Measurements from ENCODE around the gene GPRC5B.

Gene GPRC5B

DNA sequence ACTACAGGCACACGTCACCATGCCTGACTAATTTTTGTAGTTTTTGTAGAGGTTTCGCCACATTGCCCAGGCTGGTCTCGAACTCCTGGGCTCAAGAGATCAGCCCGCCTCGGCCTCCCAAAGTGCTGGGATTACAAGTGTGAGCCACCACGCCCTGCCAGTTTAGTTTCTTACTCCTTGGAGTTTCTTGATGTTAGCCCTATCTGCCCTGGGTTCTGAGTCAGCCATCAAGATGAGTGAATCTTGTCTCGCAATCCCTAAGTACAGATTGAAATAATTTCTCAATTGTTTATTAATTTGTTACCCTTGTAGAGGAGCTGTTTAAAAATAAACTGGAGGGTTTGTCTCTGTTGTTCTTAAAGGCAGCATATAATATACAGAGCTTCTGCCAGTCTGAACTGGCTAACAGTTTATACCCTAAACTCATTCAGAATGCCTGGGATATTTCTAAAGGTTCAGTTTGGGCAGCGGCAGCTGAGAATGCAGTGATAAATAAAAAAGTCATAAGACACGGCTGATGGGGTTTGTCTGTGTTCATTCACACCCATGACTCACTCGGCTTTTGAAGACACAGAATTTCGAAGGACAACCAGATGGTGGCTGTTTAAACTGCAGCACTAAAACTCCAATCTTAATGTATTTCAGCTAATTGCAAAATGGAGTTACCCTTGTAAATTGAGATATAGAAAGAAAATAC lies 39.6 kb downstream of the GPRC5B start:
- DNase-seq (ENCODE audit: low spot score): peak; percentile 81

GRCh38 chr16:19843371-19843770 lies 41.3 kb downstream of the GPRC5B start:
- DNase-seq (ENCODE audit: low spot score): no peak

- no peak for DNase-seq (ENCODE audit: low spot score)
These were observed 42.1 kb downstream of the GPRC5B start for GRCh38 chr16:19842426-19843157.

- DNase-seq (ENCODE audit: low spot score): no peak
These were observed 43.5 kb downstream of the GPRC5B start for GRCh38 chr16:19841184-19841583.

GRCh38 chr16:19840524-19841110 lies 44.0 kb downstream of the GPRC5B start:
- DNase-seq (ENCODE audit: low spot score): no peak

DNA sequence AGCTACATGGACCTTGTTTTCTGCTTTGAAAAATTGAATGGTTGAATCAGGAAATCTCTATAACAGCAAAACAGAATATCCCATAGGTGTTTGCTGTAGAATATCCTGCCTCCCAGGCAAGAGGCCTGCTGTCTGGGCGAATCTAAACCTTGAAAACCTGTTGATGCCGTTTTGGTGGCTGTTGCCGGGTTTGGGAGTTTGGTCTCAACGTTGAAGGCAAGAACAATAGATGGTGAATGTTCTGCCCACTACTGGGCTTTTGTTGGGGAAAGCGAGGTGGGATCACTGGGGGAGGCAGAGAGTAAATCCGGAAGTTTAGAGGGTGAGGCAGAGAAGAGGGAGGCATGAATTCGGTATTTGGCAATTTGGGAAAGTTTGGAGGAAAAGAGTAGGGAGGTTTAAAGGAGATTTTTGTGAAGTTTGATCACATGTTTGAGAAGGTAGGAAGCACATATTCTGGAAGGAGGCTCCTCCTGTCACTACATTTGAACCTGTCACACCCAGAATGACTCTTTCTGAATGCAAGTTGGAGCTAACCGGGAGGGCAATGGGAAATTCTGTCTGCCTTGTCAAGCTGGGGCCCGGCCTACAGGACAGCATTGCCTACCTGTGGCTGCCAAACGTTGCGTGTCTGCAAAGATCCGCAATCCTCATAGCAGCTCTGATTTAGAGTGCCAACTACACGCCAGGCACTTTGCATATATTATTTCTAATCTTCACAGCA lies 46.5 kb downstream of the GPRC5B start:
- no peak for DNase-seq (ENCODE audit: low spot score)

DNA sequence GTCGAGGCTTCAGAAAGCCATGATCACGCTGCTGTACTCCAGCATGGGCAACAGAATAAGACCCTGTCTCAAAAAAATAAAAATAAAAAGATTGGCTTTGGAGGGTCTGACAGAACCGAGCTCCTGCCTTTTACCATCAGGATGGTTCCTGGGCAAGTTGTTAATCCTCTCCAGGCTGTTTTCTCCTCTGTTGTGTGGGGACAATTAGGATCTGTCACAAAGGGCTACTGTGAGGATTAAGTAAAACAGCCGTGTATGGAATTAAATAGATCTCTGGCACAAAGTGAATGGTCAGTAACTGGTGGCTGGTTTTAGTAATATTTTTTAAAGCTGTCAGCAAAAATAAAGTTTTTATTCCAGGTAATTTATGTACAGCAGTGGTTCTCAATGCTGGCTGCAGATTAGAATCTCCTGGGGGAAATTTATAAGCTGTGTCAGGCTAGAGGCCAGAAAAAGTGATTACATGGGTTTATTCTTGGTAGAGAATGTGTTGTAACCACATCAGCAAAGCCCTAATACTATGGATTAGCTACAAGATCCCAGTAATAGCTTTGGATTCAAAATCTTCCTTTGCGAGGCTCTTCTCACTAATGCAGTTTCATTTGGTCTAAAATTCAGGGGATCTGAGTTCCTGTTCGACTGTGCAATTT lies 47.2 kb downstream of the GPRC5B start:
- DNase-seq (ENCODE audit: low spot score): no peak

GRCh38 chr16:19835968-19836421 lies 48.7 kb downstream of the GPRC5B start:
- DNase-seq (ENCODE audit: low spot score): peak; percentile 39

DNA sequence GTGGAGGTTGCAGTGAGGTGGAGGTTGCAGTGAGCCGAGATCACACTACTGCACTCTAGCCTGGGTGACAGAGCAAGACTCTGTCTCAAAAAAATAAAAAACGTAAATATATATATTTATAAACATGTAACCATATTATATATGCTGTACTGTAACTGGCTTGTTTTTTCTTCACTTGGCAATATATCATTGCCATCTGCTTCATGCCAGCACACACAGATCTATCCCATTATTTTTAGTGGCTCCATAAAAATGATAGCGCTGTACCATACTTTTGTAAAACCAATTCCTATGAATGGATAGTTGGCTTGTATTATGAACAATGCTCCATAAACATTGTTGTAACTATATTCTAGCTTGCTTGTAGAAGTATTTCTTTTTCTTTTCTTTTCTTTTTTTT lies 49.5 kb downstream of the GPRC5B start:
- no peak for DNase-seq (ENCODE audit: low spot score)

- no peak for DNase-seq (ENCODE audit: low spot score)
These were observed 51.1 kb downstream of the GPRC5B start for GRCh38 chr16:19833581-19833980.

DNA sequence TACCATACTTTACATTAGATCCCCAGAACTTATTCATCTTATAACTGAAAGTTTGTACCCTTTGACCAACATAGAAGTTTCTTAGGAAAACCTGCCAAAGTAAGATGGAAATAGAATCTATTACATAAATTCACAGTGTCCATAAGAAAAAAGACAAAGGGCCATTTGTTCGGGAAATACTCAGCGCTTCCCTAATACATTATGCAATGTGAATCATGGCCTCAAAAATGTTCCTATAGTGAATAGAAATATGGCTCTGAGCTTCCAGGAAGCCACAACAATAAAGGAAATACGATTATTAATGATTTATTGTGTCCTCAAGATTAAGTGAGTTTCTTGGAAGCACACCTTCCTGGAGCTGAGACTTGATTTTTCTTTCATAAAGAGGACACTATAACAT lies 51.5 kb downstream of the GPRC5B start:
- DNase-seq (ENCODE audit: low spot score): no peak

GRCh38 chr16:19831678-19832077 lies 53.0 kb downstream of the GPRC5B start:
- peak; percentile 65 for DNase-seq (ENCODE audit: low spot score)

GRCh38 chr16:19830902-19831560 lies 53.6 kb downstream of the GPRC5B start:
- no peak for DNase-seq (ENCODE audit: low spot score)

- no peak for DNase-seq (ENCODE audit: low spot score)
These were observed 54.6 kb downstream of the GPRC5B start for GRCh38 chr16:19829844-19830692.

DNA sequence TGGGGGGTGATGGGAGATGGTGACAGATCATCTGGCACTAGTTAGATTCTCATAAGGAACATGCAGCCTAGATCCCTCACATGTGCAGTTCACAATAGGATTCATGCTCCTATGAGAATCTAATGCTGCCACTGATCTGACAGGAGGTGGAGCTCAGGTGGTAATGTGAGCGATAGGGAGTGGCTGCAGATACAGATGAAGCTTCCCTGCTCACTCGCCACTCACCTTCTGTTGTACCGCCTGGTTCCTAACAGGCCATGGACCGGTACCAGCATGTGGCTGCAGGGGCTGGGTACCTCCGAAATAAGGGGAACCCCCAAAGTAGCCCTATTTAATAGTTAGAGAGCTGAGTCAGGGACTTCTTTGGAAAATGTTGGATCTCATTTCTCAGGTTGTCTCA lies 60.4 kb downstream of the GPRC5B start:
- DNase-seq (ENCODE audit: low spot score): no peak

DNA sequence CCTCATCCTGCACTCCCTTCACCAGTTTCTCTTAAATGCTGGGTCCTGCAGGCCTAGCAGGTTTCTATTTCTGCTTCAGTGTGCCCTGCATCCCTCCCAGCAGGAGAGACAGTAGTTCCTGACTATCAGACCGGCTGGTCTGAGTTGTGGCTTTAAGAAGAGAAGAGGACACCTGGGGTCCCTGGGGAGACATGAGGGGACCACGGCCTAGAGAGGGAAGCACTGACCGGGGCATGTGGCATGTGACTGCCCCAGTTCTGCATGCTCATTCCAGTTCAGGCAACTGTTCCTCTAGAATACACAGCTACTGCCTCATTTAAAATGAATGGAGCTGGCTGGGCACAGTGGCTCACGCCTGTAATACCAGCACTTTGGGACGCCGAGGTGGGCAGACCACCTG lies 61.3 kb downstream of the GPRC5B start:
- DNase-seq (ENCODE audit: low spot score): no peak

GRCh38 chr16:19822533-19822932 lies 62.1 kb downstream of the GPRC5B start:
- no peak for DNase-seq (ENCODE audit: low spot score)

- DNase-seq (ENCODE audit: low spot score): no peak
These were observed 66.8 kb downstream of the GPRC5B start for GRCh38 chr16:19817875-19818274.

DNA sequence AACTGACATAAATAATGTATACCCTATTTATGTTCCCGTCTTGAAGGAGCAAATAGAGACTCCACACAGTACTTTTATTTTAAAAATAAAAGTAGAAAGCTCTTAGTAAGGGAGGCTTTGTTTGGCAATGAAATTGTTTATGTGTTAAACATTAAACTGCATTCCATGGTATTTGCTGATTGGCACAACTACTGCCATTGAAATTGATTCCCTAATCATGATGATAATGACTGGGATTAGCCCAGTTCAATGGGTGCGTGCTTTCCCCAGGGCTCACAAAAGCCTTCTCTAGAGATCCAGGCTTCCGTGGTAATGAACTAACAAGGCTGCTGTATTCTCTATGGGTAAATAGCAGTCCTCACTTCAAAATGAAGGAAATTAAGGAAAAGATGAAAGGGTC lies 67.5 kb downstream of the GPRC5B start:
- DNase-seq (ENCODE audit: low spot score): no peak

GRCh38 chr16:19815418-19815817 lies 69.2 kb downstream of the GPRC5B start:
- no peak for DNase-seq (ENCODE audit: low spot score)

DNA sequence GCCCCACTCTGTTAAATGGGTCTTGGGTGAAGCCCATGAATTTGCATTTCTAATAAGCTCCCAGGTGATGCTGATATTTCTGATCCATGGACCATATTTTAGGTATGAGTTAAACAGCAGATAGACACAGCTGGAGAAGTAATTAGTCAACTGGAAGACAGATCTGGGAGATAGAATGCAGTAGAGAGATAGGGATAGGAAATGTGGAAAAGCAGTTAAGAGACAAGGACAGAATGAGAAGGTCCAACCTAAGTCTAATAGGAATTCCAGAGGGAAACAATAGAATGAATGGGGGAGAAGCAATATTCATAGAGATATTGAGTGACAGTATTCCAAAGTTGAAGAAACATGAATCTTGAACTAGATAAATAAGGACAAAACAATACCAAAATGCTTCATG lies 71.7 kb downstream of the GPRC5B start:
- DNase-seq (ENCODE audit: low spot score): no peak

Data from AG08396 (cell line).